HTERT RPE-1 (cell line): ENCODE data around the gene NPEPL1.
"Not testable (repeated sequence)": the region's sequence is repeated elsewhere in the genome, so short reads cannot be mapped to it uniquely, and the experiment has no call there.

Experiments
- in situ Hi-C: fragments of 300-500 bp; cut with MboI; formaldehyde crosslinking; loops from 4 replicates; pipeline ENCODE4 v1.14.3; 2020; ENCODE audit warnings: low sequenced_read_pairs

Gene NPEPL1

DNA sequence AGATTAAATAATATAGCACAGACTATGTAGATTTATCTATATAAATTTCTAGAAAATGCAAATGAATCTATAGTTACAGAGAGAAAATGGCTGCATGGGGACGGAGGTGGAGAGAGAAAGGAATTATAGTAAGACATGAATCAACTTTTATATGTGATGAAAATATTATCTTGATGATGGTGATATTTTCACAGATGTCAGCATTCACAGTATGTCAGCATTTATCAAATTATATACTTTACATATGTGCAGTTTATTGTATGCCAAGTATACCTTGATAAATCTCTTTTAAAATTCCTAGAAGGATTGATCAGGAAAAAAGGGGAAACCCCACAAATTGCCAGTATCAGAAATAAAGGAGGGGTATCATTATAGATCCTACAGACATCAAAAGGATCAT, 44.6 kb downstream of the NPEPL1 start:
- in situ Hi-C loops = no loop called here

- in situ Hi-C loops = no loop called here
These were observed 48.0 kb downstream of the NPEPL1 start for GRCh38 chr20:58740356-58741308.

GRCh38 chr20:58741384-58741783, 48.8 kb downstream of the NPEPL1 start:
- in situ Hi-C loops = no loop called here

GRCh38 chr20:58742668-58743566, 50.3 kb downstream of the NPEPL1 start:
- in situ Hi-C loops = no loop called here

GRCh38 chr20:58743929-58744534, 51.4 kb downstream of the NPEPL1 start:
- in situ Hi-C loops = no loop called here

- in situ Hi-C loops = no loop called here
These were observed 52.2 kb downstream of the NPEPL1 start for GRCh38 chr20:58744836-58745235.

GRCh38 chr20:58745391-58745790, 52.8 kb downstream of the NPEPL1 start:
- in situ Hi-C loops = no loop called here

DNA sequence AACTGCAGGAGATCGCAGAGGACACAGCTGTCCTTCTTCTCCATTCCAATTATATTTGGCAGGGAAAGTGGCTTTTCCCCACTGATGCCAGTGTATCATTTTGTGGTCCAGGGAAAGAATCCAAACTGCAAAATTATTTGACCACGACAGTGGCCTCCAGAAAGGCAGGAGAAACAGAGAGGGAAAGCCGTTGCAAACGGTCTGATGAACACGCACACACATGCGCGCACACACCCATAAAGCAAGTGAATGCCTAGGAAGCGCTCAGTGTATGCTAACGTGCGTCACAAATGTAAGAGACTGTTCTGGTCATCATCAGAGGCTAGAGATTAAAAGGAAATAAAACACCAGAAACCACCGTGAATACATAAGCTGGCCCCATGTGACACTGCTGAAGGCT, 54.0 kb downstream of the NPEPL1 start:
- in situ Hi-C loops = no loop called here

DNA sequence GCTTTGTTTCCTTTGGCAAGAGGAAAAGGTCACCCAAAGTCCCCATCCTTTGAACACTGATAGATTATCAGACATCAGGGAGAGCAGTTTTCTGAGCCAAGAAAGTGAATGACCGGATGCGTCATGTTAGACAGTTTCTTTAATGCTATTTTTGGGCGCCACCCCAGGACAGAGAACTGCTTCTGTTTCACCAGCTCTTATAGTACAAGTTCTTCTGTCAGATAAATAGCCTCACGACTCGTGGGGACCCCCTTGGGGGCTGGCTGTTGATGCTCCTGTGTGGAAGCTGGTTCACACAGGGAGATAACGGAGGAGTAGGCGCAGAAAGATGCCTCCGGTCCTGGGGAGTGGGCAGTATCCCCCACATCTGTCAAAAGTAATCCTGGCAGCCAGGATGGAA, 54.6 kb downstream of the NPEPL1 start:
- in situ Hi-C loops = no loop called here

DNA sequence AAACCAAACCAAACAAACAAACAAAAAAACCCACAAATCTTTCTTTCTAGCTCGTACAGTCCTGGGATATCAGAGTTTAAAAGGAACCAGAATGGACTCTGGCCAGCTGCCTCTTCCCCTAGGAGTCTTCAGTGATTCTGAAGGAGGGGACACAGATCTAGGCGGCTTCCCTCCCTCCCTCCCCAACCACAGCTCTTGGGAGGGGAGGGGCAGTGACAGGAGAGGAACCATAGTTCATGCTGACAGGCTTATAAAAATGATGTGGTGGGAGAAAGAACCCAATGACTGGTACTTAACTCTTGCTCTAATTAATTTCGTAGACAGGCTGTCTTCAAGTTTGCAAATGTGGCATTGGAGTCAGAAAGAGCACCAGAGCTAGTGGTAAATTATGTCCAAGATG, 56.0 kb downstream of the NPEPL1 start:
- in situ Hi-C loops = no loop called here

DNA sequence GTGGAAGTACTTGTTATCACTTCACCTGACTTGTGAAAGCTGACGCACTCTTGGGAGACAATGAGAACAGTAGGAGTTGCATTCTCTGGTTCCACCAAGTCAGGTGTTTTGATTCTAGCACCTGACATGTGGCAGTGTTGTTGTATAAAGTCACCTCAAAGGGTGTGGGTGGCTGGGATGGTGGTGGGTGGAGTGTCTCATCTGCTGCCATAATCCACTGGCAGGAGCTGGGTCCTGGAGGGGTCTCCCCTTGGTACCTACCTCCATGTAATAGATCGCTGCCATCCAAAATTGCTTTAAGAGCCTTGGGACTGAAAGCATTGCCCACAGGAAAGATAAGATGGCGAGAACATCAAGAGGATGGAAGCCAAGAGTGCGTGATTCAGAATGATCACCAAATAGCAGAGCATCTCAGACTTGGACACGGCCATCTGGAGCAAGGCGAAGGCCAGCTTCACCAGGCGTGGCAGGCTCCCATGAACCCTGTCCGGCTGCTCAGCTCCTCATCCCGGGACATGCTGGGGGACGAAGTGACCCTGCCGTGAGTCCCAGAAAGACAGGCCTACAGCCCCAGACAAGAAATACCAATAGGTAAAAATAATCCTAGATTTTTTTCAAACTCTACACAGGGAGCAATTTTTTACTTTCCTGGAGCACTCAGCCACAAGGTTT, 56.6 kb downstream of the NPEPL1 start:
- in situ Hi-C loops = no loop called here

DNA sequence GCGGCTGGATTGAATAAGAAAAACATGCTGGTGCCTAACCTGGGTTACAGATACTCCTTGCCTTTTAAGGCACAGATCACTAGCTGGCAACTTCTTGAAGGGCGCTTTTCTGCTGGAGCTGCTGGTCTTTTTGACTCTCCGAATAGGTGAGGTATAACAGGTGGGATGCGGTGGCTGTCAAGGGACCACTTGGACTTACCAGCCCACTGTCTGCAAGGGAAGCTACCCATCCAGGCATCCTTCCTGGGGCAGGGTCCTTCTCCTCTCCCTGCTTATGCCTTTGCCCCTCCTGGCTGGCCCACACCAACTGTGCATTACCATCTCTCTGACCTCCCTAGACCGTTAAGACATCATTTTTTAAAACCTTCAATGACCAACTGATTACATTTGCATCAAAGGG, 57.4 kb downstream of the NPEPL1 start:
- in situ Hi-C loops = no loop called here

DNA sequence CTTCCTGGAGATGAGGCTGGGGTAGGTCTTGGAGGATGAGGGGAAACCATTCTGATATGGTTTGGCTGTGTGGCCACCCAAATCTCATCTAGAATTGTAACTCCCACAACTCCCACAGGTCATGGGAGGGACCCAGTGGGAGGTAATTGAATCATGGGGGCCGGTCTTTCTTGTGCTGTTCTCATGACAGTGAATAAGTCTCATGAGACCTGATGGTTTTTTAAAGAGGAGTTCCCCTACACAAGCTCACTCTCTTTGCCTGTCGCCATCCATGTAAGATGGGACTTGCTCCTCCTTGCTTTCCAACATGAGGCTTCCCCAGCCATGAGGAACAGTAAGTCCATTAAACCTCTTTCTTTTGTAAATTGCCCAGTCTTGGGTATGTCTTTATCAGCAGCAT, 58.1 kb downstream of the NPEPL1 start:
- in situ Hi-C loops = not testable (repeated sequence)

DNA sequence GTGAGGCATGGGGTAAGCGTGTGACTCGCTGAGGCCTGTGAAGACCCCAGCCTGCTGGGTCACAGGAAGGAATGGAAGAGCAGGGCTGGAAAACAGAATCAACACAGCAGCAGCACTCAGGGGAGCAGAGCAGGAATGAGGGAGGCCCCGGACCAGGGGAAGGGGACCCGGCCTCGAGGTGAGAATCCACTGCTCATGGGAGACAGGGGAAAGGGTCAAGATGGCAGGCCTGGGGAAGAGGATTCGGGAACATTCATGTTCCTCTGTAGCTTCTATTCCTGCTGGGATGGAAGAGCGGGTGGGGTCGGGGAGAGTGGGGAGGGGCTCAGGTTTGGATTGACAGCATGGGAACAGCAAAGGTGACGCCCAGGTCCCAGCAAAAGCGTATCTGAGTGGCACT, 59.4 kb downstream of the NPEPL1 start:
- in situ Hi-C loops = no loop called here

DNA sequence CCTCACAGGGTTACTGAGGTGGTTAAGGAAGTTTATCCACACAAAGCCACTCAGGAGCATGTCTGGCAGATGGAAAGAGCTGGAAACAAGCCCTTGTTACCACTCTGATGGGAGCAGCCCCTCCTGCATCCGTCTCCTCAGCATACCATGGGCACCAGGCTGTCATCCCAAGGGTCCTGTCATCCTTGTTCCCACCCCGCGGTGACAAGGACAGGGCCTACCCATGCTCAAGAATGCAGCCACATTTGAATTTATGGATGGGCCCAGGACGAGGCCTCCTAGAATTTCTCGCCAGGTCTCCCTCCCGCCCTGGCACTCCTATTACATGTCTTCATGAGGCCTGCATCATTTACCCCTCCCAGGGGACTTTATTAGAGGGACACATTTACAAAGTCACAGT, 60.0 kb downstream of the NPEPL1 start:
- in situ Hi-C loops = no loop called here

GRCh38 chr20:58753267-58753921, 60.8 kb downstream of the NPEPL1 start:
- in situ Hi-C loops = no loop called here

DNA sequence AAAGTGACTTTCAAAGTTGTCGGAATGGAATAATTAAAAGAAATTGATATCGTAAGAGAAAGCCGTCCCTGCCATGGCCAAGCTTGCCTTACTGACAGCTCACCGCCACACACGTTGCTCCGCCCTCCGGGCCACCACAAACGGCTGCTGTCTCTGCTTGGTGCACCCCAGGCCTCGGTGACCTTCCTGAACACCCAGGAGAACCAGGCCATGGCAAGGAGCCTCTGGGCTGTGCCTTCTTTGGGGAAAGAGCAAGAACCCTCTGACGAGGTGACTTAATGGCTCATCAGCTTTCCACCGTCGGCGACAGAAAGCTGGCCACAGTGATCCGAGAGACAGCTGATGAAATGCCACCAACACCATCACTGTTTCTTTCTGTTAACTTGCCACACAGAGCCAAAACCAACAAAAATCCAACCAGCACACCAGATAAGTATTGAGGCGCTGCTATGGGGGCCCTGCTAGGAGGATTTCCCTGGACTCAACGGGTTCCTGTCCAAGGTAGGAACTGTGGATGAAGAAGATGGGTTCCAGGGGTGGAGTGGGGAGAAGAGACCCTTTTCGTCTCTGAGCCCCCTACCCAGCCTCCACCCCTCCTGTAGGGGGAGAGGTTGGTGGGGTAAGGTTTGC, 61.4 kb downstream of the NPEPL1 start:
- in situ Hi-C loops = no loop called here

GRCh38 chr20:58754584-58754983, 62.0 kb downstream of the NPEPL1 start:
- in situ Hi-C loops = no loop called here

DNA sequence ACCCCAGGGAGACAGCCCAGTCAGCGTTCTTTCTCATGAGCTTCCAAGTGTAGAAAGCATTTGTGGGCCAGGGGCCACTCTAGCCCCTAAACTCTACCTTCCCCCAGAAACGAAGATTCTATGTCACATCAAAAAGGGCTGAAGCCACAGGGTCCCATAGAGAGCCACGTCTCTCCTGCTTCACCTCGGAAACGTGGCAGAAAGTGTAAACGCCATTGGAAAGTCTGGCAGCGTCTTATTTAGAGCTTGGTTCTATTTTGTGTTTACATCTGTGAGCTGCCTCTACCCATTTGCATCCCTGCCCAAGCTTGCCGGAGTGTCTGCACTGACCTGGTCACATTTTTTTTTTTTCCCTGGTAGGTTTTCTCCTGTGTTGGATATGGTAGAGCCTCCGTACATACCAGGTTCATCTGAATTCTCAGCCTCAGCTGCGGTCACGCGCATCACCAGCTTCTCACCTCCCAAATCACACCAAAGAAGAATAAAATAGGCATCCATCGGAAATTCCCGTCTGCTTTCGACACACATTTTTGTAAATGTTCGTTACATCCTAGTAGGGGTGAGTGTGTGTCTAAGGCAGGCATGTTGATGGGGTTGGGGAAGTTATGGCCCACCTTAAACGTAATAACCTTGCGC, 62.6 kb downstream of the NPEPL1 start:
- in situ Hi-C loops = no loop called here
